Stimulated activated CD4-positive, alpha-beta T cell treated with anti-CD3 and anti-CD28 coated beads, Interleukin-1b, Interleukin-23, amount 100 ng/mL, for 24 hours (primary cell): ENCODE results near the gene GNLY.

Experiments used
- DNase-seq, 4 experiments: peaks; one replicate each; pipeline ENCODE4 v3.0.0-alpha.2; 2020; ENCODE audit warnings: low read depth in 4 of 4, low spot score in 1 of 4

Gene GNLY

DNA sequence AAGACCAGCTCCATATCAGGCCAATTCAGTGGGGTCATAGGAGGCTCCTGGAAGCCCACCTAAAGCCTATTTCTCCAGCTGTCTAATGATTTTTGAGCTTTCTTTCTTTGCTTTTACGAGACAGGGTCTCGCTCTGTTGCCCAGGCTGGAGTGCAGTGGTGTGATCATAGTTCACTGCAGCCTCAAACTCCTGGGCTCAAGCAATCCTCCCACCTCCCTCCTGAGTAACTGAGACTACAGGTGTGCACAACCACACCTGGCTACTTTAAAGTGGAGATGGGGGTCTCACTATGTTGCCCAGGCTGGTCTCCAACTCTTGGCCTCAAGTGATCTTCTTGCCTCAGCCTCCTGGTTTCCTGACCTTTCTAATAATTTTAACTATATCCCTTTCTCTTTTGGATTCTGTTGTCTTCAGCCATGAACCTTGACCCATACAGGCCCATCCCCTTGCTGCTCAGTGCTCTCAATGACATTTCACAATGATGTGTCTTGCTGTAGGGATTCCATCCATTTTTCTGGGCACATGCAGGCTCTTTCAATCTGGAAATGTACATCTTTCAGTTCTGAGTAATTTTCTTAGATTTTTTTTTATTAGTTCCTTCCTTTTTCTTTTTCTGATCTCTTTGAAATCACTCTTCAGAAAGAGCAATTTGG, 29.7 kb downstream of the GNLY start:
- no peak for DNase-seq

- DNase-seq, result no peak
These were observed 30.6 kb downstream of the GNLY start for GRCh38 chr2:85724731-85725181.

DNA sequence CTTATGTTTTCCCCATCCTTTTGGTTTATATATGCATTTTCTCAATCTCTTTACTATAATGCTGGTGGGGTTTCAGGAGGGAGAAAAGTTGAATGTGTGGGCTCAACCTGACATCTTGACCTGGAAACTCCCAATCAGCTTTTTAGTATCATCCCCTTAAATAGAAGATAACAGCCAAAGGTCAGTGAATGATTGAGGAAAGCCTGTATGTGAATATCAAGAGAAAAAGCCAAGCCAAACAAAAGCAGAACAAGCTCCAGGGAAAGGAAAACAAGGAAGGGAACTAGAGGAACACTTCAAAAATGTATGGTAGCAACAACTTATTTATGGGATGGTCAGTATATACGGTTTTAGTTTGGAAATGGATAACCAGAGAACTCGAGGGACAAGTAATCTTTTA, 31.3 kb downstream of the GNLY start:
- DNase-seq, result no peak

DNA sequence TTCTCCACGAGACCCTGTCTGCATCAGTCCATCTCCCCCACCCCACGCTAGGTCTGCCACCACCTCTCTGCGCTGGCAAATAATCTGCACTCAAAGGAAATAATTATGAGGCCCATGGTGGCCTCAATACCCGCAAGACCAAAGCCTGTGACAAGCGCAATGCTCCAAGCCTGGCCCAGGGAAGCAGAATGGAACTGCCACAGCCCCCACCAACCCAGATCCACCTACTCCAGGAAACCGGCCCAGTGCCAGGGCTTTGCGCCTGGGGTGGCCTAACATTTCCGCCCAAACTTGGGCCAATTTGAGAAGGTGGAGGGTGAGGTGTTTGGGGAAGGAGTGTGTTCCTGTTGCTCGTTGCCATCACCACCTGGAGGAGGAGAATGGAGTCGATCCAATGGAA, 33.6 kb downstream of the GNLY start:
- DNase-seq, result no peak

DNA sequence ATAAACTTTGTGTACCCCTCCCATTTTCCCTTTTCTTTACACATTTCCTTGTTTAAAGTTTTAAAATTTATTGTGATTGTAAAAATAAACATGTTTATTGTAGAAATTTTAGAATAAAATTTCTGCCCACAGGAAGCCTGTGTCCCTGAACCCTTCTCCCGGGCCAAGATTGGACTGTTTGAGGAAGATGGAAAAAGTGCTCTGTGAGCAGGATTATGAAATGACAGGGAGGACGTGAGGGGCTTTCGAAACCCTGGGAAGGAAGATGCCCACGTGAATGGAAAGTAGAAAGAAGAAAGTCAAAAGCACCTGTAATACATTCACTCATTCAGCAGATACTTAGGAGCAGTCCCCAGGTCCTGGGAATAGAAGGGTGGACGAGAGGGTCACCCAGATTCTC, 34.2 kb downstream of the GNLY start:
- DNase-seq, result no peak

DNA sequence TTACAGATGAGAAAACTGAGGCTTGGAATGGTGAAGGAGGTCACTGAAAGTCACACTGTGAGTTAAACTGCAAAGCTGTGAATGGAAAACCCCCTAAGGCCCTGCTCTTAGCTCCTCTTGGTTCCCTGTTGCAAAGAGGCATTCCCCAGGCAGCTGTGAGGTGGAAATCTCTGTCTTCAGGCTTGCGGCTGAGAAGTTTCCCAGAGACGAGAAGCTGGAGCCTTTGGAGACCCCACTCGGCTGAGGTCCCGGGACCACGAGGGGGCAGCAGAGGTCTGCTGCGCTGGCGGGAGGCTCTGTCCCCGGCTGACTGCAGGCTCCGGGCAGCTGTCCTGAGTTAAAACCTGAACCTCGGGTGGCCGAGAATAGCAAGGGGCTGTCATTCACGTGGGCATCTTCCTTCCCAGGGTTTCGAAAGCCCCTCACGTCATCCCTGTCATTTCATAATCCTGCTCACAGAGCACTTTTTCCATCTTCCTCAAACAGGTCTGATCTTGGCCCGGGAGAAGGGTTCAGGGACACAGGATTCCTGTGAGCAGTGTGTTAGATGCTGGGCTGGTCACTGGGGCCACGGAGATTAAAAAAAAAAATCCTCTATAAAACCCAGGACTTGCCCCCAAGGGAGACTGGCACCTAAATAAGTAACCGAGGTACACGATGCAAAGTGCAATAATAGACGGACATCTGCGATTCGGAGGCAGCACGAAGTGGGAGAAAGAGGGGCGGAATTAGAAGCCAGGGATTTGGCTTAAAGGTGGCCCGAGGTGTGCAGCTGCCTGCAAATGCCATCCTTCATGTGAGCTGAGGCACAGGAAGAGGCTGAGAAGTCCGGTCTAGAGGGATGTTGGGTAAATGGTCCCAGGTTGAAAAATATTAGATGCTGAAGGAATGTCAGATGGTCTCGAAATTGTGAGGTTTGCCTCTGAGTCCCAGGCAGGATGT, 35.0 kb downstream of the GNLY start:
- peak; percentile 42 to 71 (median 62) for DNase-seq

DNA sequence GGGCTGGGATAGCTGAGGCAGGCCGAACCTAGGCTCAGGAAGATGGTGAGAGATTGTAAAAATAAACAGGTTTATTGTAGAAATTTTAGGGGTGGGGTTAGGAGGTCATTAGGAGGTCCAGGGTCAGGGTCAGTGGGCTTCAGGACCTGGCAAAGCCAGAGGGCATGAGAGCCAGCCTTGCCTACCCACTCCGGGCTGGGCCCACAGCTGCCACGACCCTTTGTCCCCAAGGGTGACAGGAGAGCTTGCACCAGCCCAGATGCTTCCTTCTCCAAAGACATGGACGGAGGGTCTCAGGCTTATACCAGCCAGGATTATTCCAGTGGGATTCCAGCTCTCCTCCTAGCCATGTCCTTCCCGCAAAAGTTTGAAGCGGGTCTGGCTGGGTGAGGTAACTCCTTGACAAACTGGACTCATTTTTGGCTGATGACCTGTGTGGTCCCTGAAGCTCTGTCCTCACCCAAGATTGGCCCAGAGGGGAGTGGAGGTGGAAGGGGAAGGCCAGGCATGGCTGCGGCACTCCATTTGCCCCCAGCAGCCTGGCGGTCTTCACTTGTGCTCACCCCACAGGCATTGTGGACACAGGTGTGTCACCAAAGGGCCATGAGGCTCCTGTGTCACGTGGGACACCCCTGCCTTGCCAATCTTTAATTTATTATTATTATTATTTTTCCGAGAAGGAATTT, 35.8 kb downstream of the GNLY start:
- no peak for DNase-seq

DNA sequence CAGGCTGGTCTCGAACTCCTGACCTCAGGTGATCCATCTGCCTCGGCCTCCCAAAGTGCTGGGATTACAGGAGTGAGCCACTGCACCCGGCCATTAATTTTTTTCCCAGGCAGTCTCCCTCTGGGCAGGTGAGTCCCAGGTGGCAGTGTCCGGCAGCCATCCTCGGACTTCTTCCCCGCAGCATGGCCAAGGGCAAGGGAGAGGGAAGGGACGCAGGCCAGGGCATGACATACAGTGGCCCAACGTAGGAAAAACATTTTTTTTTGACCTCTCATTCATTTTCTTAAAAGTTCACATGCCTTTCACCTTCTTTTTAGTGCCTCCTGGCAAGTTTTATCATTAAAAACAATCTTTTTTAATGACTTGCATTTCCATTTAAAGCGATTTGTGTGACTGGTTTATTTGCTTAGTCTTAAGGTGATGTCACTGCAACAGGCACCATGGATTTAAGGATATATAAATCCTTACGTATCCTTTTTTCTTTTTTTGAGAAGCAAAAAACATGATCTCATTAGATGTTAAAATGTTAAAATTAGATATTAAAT, 36.6 kb downstream of the GNLY start:
- no peak for DNase-seq

DNA sequence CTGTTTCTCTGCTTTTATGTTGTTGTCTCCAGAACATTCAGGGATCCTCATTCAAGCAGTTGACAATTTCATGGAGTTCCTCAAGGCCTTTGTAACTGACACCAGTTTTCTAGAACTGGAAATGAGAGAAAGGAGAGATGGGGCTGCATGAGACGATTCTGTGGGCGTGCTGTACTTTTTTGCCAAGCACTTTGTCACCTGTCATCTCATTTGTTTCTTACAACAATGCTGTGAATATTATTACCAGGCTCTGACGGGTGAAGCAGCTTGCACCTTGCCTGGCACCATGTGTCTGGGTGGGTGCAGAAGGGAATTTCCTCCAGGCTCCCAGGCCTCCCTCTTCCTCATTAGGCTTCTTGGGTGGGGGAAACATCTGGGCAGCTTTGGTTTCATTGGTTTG, 37.4 kb downstream of the GNLY start:
- no peak for DNase-seq

GRCh38 chr2:85732467-85733120, 38.4 kb downstream of the GNLY start:
- no peak for DNase-seq

DNA sequence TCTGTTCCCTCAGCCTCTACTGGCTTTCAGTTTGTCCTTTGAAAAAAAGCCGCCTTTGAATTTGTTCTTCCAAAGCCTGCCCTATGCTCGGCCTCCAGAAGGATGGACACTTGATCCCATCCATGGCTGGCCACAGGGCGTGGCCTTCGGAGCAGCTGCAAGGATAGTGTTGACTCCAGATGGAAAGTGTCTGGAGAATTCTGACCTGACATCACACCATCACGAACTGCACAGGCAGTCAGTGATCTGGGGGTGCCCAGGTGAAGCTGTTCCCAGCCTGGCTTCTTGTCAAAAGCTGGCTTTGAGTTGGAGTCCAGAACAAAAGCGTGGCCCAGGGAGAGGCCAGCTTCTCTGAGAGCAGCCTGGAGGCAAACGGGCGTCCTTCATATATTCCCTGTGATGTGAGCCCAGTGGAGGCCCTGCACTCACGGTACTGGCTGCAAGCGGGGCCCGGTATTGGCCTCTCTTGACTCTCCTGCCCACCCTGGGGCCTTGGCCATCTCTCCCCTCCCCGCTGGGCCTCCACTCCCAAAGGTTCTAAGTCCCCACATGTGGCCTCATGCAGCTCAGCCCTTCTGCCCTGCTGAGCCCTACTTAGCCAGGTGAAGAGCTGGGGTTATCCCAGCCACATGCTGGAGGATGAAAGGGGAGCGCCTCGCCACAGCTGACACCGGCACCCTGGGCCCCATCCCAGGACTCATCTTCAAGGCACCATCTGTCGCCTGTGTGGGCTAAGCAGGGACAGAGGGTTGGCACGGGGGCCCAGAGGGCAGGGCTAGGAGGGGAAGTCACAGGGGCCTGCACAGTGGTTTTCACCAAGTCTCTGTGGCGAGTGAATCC, 39.2 kb downstream of the GNLY start:
- DNase-seq, result no peak

GRCh38 chr2:85734015-85734414, 39.9 kb downstream of the GNLY start:
- DNase-seq, result no peak

DNA sequence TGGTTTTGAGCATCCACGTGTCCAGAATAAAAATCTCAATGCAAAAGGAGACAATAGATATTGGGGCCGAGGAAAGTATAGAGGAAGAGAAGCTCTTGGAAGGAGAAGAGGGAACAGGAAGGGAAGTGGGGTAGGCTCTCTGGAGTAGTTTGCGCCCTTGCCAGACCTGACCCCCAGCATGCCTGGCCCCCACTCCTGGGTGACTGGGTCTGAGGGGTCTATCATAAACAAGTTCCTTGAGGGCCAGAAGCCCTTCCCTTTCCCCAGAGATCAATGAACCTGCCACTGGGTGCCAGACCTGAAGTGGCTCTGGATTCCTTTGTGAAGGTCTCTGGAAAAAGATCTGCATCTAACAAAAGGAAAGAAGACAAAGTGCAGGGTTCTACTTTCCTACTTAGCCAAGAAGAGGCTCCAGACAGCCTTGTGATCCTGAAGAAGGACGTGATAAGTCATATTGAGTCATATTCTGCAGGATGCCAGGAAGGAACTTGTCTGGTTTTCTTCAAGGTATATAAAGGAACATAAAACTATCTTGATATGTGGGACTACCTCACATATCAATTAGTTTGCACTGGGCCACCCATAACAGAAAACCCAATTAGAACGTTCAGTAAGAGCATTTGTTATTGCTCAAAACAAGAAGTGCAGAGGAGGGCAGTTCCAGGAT, 40.9 kb downstream of the GNLY start:
- no peak for DNase-seq

DNA sequence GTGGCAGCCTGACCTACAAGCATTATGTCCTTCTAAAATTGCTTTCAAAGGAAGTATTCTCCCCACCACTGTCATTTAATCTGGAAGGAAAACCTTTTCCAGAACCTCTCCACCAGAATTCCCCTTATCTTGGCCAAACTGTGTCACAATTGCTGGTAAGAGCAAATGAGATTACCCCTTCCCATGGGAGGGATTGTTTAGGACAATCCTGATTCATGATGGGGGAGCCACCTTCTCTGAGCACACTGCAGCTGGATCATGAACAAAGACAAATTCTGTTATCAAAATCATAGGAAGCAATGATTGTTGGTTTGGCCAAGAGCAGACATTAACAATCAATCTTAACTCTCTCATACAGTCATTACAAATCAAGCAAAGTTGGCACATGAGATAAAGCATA, 41.5 kb downstream of the GNLY start:
- no peak for DNase-seq

- DNase-seq, result no peak
These were observed 42.5 kb downstream of the GNLY start for GRCh38 chr2:85736456-85737355.

- DNase-seq, result no peak
These were observed 43.3 kb downstream of the GNLY start for GRCh38 chr2:85737481-85737880.

- DNase-seq, result no peak
These were observed 43.8 kb downstream of the GNLY start for GRCh38 chr2:85737961-85738360.

DNA sequence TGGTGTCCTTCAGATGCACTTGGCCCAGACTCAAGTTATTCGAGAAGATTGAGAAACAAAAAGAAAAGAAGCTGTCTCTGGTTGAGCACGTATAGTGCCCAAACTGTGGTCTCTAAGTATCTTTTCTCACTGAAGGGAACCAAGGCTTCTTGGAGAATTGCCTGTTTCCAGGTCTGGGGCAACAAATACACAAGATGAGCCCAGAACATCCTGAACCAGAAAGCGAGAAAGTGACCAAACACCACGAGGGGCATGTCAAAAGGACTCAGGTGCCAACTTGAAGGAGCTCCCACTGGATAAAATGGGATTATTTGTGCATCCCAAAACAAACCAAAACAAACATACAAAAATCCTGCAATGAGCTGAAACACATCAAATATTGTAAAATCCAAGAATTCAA, 46.0 kb downstream of the GNLY start:
- no peak for DNase-seq
